GM18508 (cell line): ENCODE data around the gene ABT1.
A peak's percentile ranks its signal among the peaks of the same experiment; 100 is the strongest.

Experiments
- ATAC-seq: cut with Tn5 transposase; IDR thresholded peaks from one replicate; pipeline ENCODE4 v1.9.1; 2021; ENCODE audit warnings: moderate number of reproducible peaks; ENCODE audit not compliant: insufficient read depth, unreplicated experiment

ABT1 gene

GRCh38 chr6:26600759-26601158 is 4.0 kb downstream of the ABT1 start:
- no peak for ATAC-seq

- ATAC-seq, result no peak
Measured at GRCh38 chr6:26602262-26602661, 5.5 kb downstream of the ABT1 start.

- ATAC-seq, result no peak
Measured at GRCh38 chr6:26604026-26604425, 7.3 kb downstream of the ABT1 start.

GRCh38 chr6:26604797-26605196 is 8.0 kb downstream of the ABT1 start:
- ATAC-seq, result no peak

GRCh38 chr6:26607434-26608230 is 10.9 kb downstream of the ABT1 start:
- peak; percentile 72 for ATAC-seq

GRCh38 chr6:26609463-26609862 is 12.7 kb downstream of the ABT1 start:
- ATAC-seq, result no peak

GRCh38 chr6:26611599-26611998 is 14.8 kb downstream of the ABT1 start:
- no peak for ATAC-seq

GRCh38 chr6:26613201-26613600 is 16.4 kb downstream of the ABT1 start:
- ATAC-seq, result no peak

- ATAC-seq, result no peak
Measured at GRCh38 chr6:26613689-26614683, 17.2 kb downstream of the ABT1 start.

- ATAC-seq, result no peak
Measured at GRCh38 chr6:26623339-26623859, 26.6 kb downstream of the ABT1 start.

GRCh38 chr6:26624557-26624956 is 27.8 kb downstream of the ABT1 start:
- no peak for ATAC-seq

GRCh38 chr6:26627843-26628242 is 31.1 kb downstream of the ABT1 start:
- no peak for ATAC-seq

- no peak for ATAC-seq
Measured at GRCh38 chr6:26629359-26629758, 32.6 kb downstream of the ABT1 start.

- ATAC-seq, result no peak
Measured at GRCh38 chr6:26640806-26641205, 44.1 kb downstream of the ABT1 start.

GRCh38 chr6:26646074-26646473 is 49.3 kb downstream of the ABT1 start:
- ATAC-seq, result no peak
